ENCODE data around the gene GBX2.

Gene GBX2

GRCh38 chr2:236200378-236200777 lies 32.2 kb upstream of the GBX2 start:
- Mint-ChIP-seq H3K27ac (no peak overlapping the region), H3K9me3 (no peaks in the 10 kb centered on the region), H3K4me1 (ENCODE audit: low read depth) (no peaks in the 10 kb centered on the region), H3K27me3 (ENCODE audit: low read depth) (no peaks in the 10 kb centered on the region), H3K4me3 (no peak overlapping the region), H3K36me3 (ENCODE audit: low read depth) (no peaks in the 10 kb centered on the region)

DNA sequence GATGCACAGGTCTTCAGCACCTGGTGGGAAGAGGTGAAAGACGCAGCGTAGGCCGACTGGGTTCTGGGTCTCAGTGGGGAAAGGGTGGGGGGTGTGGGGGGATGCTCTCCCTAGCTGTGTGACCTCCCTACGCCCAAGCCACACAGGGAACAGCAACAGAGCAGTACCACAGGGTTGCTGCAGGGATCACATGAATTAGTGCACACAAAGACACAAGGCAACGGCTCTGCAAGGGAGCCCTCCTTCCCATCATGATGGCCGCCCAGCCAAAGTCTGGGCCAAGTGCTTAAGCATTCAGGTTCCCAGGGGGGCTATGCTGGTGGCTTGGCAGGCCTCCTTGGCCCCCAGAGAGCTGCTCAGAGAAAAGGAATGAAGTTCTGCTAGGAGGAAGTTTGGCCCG lies 28.2 kb upstream of the GBX2 start:
- H3K9me3 Mint-ChIP-seq: no peaks in the 10 kb centered on the region
- no peak overlapping the region for H3K4me3 Mint-ChIP-seq
- H3K27me3 Mint-ChIP-seq (ENCODE audit: low read depth): no peaks in the 10 kb centered on the region
- H3K4me1 Mint-ChIP-seq (ENCODE audit: low read depth): no peaks in the 10 kb centered on the region
- no peaks in the 10 kb centered on the region for H3K36me3 Mint-ChIP-seq (ENCODE audit: low read depth)
- no peak overlapping the region for H3K27ac Mint-ChIP-seq

DNA sequence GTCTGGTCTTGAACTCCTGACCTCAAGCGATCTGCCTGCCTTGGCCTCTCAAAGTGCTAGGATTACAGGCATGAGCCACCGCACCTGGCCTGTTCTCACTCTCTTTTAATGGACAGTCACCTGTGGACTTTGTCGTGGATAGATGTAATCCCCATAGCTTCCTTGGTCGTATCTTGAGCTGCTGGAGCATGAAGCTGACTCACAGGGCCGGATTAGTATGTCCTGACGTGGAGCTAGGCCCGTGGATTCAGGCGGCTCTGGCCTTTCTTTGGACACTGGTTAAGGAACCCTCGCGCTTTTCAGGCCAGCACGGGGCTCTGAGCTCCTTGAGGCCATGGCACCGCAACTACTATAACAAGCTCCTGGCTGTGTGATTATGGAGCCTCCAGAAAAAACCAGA lies 27.5 kb upstream of the GBX2 start:
- no peaks in the 10 kb centered on the region for H3K36me3 Mint-ChIP-seq (ENCODE audit: low read depth)
- H3K27ac Mint-ChIP-seq: no peak overlapping the region
- H3K9me3 Mint-ChIP-seq: no peaks in the 10 kb centered on the region
- H3K27me3 Mint-ChIP-seq (ENCODE audit: low read depth): no peaks in the 10 kb centered on the region
- H3K4me1 Mint-ChIP-seq (ENCODE audit: low read depth): no peaks in the 10 kb centered on the region
- H3K4me3 Mint-ChIP-seq: no peak overlapping the region

GRCh38 chr2:236194786-236195185 lies 26.6 kb upstream of the GBX2 start:
- H3K9me3 Mint-ChIP-seq: no peaks in the 10 kb centered on the region
- H3K4me1 Mint-ChIP-seq (ENCODE audit: low read depth): no peaks in the 10 kb centered on the region
- H3K27ac Mint-ChIP-seq: no peak overlapping the region
- H3K36me3 Mint-ChIP-seq (ENCODE audit: low read depth): no peaks in the 10 kb centered on the region
- no peaks in the 10 kb centered on the region for H3K27me3 Mint-ChIP-seq (ENCODE audit: low read depth)
- no peak overlapping the region for H3K4me3 Mint-ChIP-seq

DNA sequence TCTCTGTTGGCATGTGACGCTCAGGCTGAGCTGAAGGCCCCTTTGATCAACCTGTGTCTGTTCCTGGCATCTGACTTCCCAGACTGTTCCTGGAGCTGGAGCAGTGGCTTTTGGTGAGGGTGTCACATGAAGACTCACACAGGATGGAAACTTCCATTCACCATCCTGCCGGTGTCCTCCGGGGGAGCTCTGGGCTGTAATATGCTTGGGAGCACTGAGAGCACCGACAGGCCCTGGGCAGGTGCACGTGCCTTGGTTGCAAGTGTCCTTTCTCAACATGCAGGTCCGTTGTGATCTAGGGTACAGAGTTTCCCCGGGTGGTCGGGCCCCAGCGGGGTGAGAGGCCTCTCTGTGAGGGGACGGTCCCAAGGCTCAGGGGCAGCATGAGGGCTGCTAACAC lies 24.8 kb upstream of the GBX2 start:
- no peak overlapping the region for H3K27ac Mint-ChIP-seq
- no peaks in the 10 kb centered on the region for H3K4me1 Mint-ChIP-seq (ENCODE audit: low read depth)
- no peaks in the 10 kb centered on the region for H3K9me3 Mint-ChIP-seq
- no peaks in the 10 kb centered on the region for H3K27me3 Mint-ChIP-seq (ENCODE audit: low read depth)
- no peak overlapping the region for H3K4me3 Mint-ChIP-seq
- H3K36me3 Mint-ChIP-seq (ENCODE audit: low read depth): no peaks in the 10 kb centered on the region

DNA sequence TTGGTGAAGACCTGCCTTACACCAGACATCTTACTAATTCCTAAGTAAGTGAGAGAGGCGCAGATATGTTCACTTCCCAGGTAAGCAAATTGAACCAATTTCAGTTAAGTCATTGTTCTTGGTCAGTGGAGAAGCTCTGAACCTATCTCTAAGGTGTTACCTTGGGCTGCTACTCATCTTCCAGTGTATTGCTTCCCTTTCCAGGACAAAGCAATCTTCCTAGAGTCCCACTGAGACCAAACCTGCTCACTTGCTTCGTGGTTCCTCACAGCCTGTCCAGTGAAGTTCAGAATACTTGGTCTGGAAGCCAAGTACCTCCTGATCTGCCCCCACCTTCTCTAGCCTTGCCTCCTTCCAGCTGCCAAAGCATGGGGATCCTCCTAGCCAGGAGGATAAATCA lies 22.5 kb upstream of the GBX2 start:
- H3K36me3 Mint-ChIP-seq (ENCODE audit: low read depth): no peaks in the 10 kb centered on the region
- H3K4me1 Mint-ChIP-seq (ENCODE audit: low read depth): no peaks in the 10 kb centered on the region
- H3K27ac Mint-ChIP-seq: no peak overlapping the region
- H3K4me3 Mint-ChIP-seq: no peak overlapping the region
- no peaks in the 10 kb centered on the region for H3K27me3 Mint-ChIP-seq (ENCODE audit: low read depth)
- H3K9me3 Mint-ChIP-seq: no peaks in the 10 kb centered on the region

- Mint-ChIP-seq H3K4me3 (no peak overlapping the region), H3K9me3 (no peaks in the 10 kb centered on the region), H3K36me3 (ENCODE audit: low read depth) (no peaks in the 10 kb centered on the region), H3K4me1 (ENCODE audit: low read depth) (no peaks in the 10 kb centered on the region), H3K27ac (no peak overlapping the region), H3K27me3 (ENCODE audit: low read depth) (peaks cover 20% of the 10 kb centered on the region)
Measured at GRCh38 chr2:236184701-236185100, 16.5 kb upstream of the GBX2 start.

- no peaks in the 10 kb centered on the region for H3K4me1 Mint-ChIP-seq (ENCODE audit: low read depth)
- no peak overlapping the region for H3K4me3 Mint-ChIP-seq
- no peaks in the 10 kb centered on the region for H3K9me3 Mint-ChIP-seq
- no peaks in the 10 kb centered on the region for H3K36me3 Mint-ChIP-seq (ENCODE audit: low read depth)
- peak overlapping the region; percentile 54 for H3K27ac Mint-ChIP-seq
- peaks cover 44% of the 10 kb centered on the region for H3K27me3 Mint-ChIP-seq (ENCODE audit: low read depth)
Measured at GRCh38 chr2:236180831-236181453, 12.8 kb upstream of the GBX2 start.

GRCh38 chr2:236180076-236180816 lies 12.1 kb upstream of the GBX2 start:
- Mint-ChIP-seq H3K4me1 (ENCODE audit: low read depth) (no peaks in the 10 kb centered on the region), H3K4me3 (no peak overlapping the region), H3K27ac (peak overlapping the region; percentile 64), H3K9me3 (no peaks in the 10 kb centered on the region), H3K36me3 (ENCODE audit: low read depth) (no peaks in the 10 kb centered on the region), H3K27me3 (ENCODE audit: low read depth) (peaks cover 51% of the 10 kb centered on the region)

GRCh38 chr2:236179236-236180075 lies 11.3 kb upstream of the GBX2 start:
- H3K27me3 Mint-ChIP-seq (ENCODE audit: low read depth): peaks cover 59% of the 10 kb centered on the region
- no peaks in the 10 kb centered on the region for H3K4me1 Mint-ChIP-seq (ENCODE audit: low read depth)
- no peaks in the 10 kb centered on the region for H3K9me3 Mint-ChIP-seq
- no peaks in the 10 kb centered on the region for H3K36me3 Mint-ChIP-seq (ENCODE audit: low read depth)
- peak overlapping the region; percentile 64 for H3K27ac Mint-ChIP-seq
- H3K4me3 Mint-ChIP-seq: no peak overlapping the region

- Mint-ChIP-seq H3K9me3 (no peaks in the 10 kb centered on the region), H3K36me3 (ENCODE audit: low read depth) (no peaks in the 10 kb centered on the region), H3K27ac (no peak overlapping the region), H3K27me3 (ENCODE audit: low read depth) (peaks cover 65% of the 10 kb centered on the region), H3K4me3 (no peak overlapping the region), H3K4me1 (ENCODE audit: low read depth) (no peaks in the 10 kb centered on the region)
Measured at GRCh38 chr2:236178890-236179235, 10.7 kb upstream of the GBX2 start.

- Mint-ChIP-seq H3K4me3 (no peak overlapping the region), H3K36me3 (ENCODE audit: low read depth) (no peaks in the 10 kb centered on the region), H3K27ac (no peak overlapping the region), H3K27me3 (ENCODE audit: low read depth) (peaks cover 65% of the 10 kb centered on the region), H3K9me3 (no peaks in the 10 kb centered on the region), H3K4me1 (ENCODE audit: low read depth) (no peaks in the 10 kb centered on the region)
Measured at GRCh38 chr2:236177967-236178889, 10.0 kb upstream of the GBX2 start.

DNA sequence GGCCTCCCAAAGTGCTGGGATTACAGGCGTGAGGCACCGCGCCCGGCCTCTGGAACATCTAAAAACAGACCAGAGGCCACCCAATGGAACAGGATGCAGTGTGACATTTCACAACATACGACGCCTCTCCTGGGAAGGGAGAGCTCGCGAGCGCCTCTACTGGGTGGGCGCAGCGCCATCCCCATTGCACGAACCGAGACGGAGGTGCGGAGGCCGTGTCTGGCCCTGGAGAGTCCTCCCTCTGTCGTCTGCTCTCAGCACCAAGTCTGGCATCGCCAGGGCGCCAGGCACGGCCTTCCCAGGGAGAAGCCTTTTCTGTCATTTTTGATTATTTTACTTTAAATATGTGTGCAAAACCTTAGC lies 9.4 kb upstream of the GBX2 start:
- Mint-ChIP-seq H3K4me3 (no peak overlapping the region), H3K36me3 (ENCODE audit: low read depth) (no peaks in the 10 kb centered on the region), H3K4me1 (ENCODE audit: low read depth) (no peaks in the 10 kb centered on the region), H3K27me3 (ENCODE audit: low read depth) (peaks cover 65% of the 10 kb centered on the region), H3K9me3 (no peaks in the 10 kb centered on the region), H3K27ac (no peak overlapping the region)

DNA sequence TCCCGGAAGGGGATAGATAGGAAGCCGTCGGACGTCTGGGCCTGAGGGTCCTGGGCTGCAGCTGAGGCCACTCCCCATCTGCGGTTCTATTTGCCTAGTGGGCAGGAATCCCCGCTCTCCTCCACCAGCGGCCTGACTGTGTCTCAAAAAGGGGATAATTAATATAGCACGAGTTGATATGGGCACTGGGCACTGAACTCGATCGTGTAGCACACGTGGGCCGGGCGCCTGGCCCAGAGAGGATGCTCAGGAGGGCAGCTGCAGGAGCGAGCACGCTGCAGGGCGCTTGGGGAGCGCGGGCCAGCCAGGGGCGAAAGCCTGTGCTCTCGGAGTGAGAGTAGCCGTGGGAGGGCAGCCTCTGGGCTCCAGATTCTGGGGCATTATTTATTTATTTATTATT lies 8.8 kb upstream of the GBX2 start:
- Mint-ChIP-seq H3K27me3 (ENCODE audit: low read depth) (peaks cover 71% of the 10 kb centered on the region), H3K36me3 (ENCODE audit: low read depth) (no peaks in the 10 kb centered on the region), H3K27ac (no peak overlapping the region), H3K4me3 (no peak overlapping the region), H3K4me1 (ENCODE audit: low read depth) (no peaks in the 10 kb centered on the region), H3K9me3 (no peaks in the 10 kb centered on the region)
